Breast epithelium (tissue), 3 donors: Measurements from ENCODE around the gene CHCHD5.

Experiments used
- POLR2A ChIP-seq: fragments of 450-650 bp; IDR thresholded peaks from one replicate; pipeline ENCODE4 v1.6.1; 2016; ENCODE audit warnings: antibody characterized with exemption, mild to moderate bottlenecking, moderate library complexity
- POLR2AphosphoS5 ChIP-seq, 3 donors: sonication (generic); formaldehyde crosslinking; IDR thresholded peaks; one replicate each; pipeline ENCODE4 v1.6.1; 2017; ENCODE audit warnings: antibody characterized with exemption in 3 of 3
- TF ChIP-seq, protein P1 (sequence below), 3 donors: fragments of 450-650 bp; IDR thresholded peaks; one replicate each; pipeline ENCODE4 v1.5.1; 2016 to 2017; ENCODE audit warnings: antibody characterized with exemption in 3 of 3, mild to moderate bottlenecking in 3 of 3, moderate library complexity in 3 of 3

DNA sequence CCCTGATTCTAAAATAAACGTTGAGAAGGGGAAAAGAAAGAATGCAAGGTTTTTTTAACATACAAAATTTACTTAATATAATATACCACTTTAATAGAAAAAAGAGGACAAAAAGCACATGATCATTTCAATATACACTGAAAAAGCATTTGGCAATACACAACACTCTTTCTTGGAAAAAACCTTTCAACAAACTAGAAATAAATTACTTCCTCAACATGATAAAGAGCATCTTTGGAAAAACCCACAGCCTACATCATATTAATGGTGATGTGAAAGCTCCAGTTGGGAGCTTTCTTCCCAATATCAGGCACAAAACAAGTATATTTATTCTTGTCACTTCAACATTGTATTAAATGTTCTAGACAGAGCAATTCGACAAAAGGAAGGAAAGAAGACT lies 45.1 kb upstream of the CHCHD5 start:
- TF ChIP-seq, protein P1, sequence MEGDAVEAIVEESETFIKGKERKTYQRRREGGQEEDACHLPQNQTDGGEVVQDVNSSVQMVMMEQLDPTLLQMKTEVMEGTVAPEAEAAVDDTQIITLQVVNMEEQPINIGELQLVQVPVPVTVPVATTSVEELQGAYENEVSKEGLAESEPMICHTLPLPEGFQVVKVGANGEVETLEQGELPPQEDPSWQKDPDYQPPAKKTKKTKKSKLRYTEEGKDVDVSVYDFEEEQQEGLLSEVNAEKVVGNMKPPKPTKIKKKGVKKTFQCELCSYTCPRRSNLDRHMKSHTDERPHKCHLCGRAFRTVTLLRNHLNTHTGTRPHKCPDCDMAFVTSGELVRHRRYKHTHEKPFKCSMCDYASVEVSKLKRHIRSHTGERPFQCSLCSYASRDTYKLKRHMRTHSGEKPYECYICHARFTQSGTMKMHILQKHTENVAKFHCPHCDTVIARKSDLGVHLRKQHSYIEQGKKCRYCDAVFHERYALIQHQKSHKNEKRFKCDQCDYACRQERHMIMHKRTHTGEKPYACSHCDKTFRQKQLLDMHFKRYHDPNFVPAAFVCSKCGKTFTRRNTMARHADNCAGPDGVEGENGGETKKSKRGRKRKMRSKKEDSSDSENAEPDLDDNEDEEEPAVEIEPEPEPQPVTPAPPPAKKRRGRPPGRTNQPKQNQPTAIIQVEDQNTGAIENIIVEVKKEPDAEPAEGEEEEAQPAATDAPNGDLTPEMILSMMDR (IDR thresholded peaks at IDR 0.05), result no peak
- TF ChIP-seq POLR2A, result no peak
- TF ChIP-seq POLR2AphosphoS5 (IDR thresholded peaks at IDR 0.05), result no peak
